GM12878 (cell line): Measurements from ENCODE around the gene AOAH. TPM values are rescaled to one million over a fixed set of nuclear protein-coding genes. Genes with fewer than 3 reads are reported as not detected.
A peak's percentile ranks its signal among the peaks of the same experiment; 100 is the strongest.

Experiments
- BACH1 ChIP-seq: fragments of 450-650 bp; IDR thresholded peaks from 2 replicates; pipeline ENCODE4 v1.6.1; 2017; ENCODE audit warnings: mild to moderate bottlenecking, borderline replicate concordance
- CBFB ChIP-seq: IDR thresholded peaks from 2 replicates; pipeline ENCODE4 v1.6.1; 2016; ENCODE audit warnings: antibody characterized with exemption, low read depth
- EGR1 ChIP-seq, 2 experiments: IDR thresholded peaks; 1 replicate in 1 of 2; 2 replicates in 1 of 2; pipeline ENCODE4 v1.6.1; 2011 to 2012; ENCODE audit warnings: low read depth in 2 of 2, low read length in 2 of 2, borderline replicate concordance in 1 of 2, mild to moderate bottlenecking in 1 of 2, moderate library complexity in 1 of 2
- JUNB ChIP-seq: IDR thresholded peaks from 2 replicates; pipeline ENCODE4 v1.6.1; 2016; ENCODE audit warnings: antibody characterized with exemption, mild to moderate bottlenecking
- MEF2A ChIP-seq: IDR thresholded peaks from 2 replicates; pipeline ENCODE4 v1.6.1; 2011; ENCODE audit warnings: low read depth, mild to moderate bottlenecking, low read length, moderate library complexity; ENCODE audit not compliant: insufficient read depth
- MTA3 ChIP-seq: IDR thresholded peaks from 2 replicates; pipeline ENCODE4 v1.6.1; 2012; ENCODE audit warnings: low read length, inconsistent platforms, borderline replicate concordance
- NFIC ChIP-seq: IDR thresholded peaks from 2 replicates; pipeline ENCODE4 v1.6.1; 2012; ENCODE audit warnings: low read depth, mild to moderate bottlenecking, inconsistent platforms, low read length, moderate library complexity
- REST ChIP-seq: IDR thresholded peaks from 2 replicates; pipeline ENCODE4 v1.6.1; 2012; ENCODE audit warnings: mild to moderate bottlenecking, low read depth, low read length
- RUNX3 ChIP-seq: IDR thresholded peaks from 2 replicates; pipeline ENCODE4 v1.6.1; 2012; ENCODE audit warnings: low read length, inconsistent platforms
- ZBTB4 ChIP-seq: fragments of 450-650 bp; formaldehyde crosslinking; IDR thresholded peaks from 2 replicates; pipeline ENCODE4 v1.4.0; 2022; ENCODE audit warnings: mild to moderate bottlenecking, moderate library complexity
- polyA plus RNA-seq, 11 experiments: library from polyadenylated mRNA; depleted of rRNA in 4 of 11; unstranded in 6 of 11; stranded (reverse) in 5 of 11; fragments of >200 nt; fragmentation: Nextera tagmentation in 4 of 11; fragmentation: Illumina TruSeq in 1 of 11; extraction: Ambion mirVana in 4 of 11; extraction: Trizol in 1 of 11; gene quantifications; 1 replicate in 1 of 11; 2 replicates in 10 of 11; pipeline versions ENCODE4 v1.2.1 to v1.2.3, GENCODE V29; 2011 to 2016; ENCODE audit warnings: inconsistent platforms in 2 of 11, missing spikeins in 2 of 11, low read depth in 1 of 11
- total RNA-seq, 4 experiments: library from RNA; depleted of rRNA in 3 of 4; stranded (reverse); fragments of >200 nt in 3 of 4; fragmentation: Illumina TruSeq in 1 of 4; extraction: Trizol in 1 of 4; gene quantifications; 2 replicates each; pipeline versions ENCODE4 v1.2.1 to v1.2.3, GENCODE V29; 2013 to 2021

AOAH gene
- total and polyA plus RNA-seq, 10 of the 15 experiments (the other 5 are each of a cell fraction or from before 2014, with no cell fraction given), result 0.32 to 2.8 (median 1.4) TPM

- TF ChIP-seq ZBTB4, result no peak
- peak; percentile 75; the same call in 1 of the 2 replicates for TF ChIP-seq MEF2A
- no peak for TF ChIP-seq REST
- peak; percentile 34; the same call in 1 of the 2 replicates for TF ChIP-seq JUNB
- peak; percentile 40; the same call in 1 of the 2 replicates for TF ChIP-seq CBFB
- 0 out of 2 replicates have a peak, but pooled peaks have one; percentile 38 for TF ChIP-seq MTA3
- TF ChIP-seq NFIC, result peak; percentile 77
- no peak for TF ChIP-seq BACH1
- peak; percentile 91 for TF ChIP-seq RUNX3
- TF ChIP-seq EGR1 (IDR thresholded peaks at IDR 0.05; ENCODE audit: borderline replicate concordance in 1 of 2, low read depth in 2 of 2, low read length in 2 of 2), result peak in 1 of 2 experiments; percentile 69; a peak in 1 of 3 replicates
- TF ChIP-seq, all 136 proteins: peak for 13
These were observed 46.4 kb downstream of the AOAH start (continued) for GRCh38 chr7:36677769-36678437.
